Measurements from ENCODE around the gene GPATCH1.

Gene GPATCH1

GRCh38 chr19:33167438-33167837 lies 86.5 kb downstream of the GPATCH1 start:
- Histone ChIP-seq H3K27me3 (no peaks in the 10 kb centered on the region), H3K4me3 (ENCODE audit: low read depth in 1 of 2, low read length in 1 of 2) (no peak overlapping the region), H3K27ac (no peak overlapping the region), H3K4me1 (ENCODE audit: control insufficient read depth in 1 of 2, insufficient read depth in 1 of 2, low read depth in 1 of 2, low read length in 1 of 2) (peaks cover 6 to 10% of the 10 kb centered on the region in 2 experiments), H3K9me3 (no peaks in the 10 kb centered on the region), H3K36me3 (no peaks in the 10 kb centered on the region)
- no peak for TF ChIP-seq CTCF (IDR thresholded peaks at IDR 0.05)

- no peaks in the 10 kb centered on the region for H3K36me3 ChIP-seq
- no peak overlapping the region for H3K27ac ChIP-seq
- no peak for TF ChIP-seq CTCF (IDR thresholded peaks at IDR 0.05)
- peaks cover 15 to 21% of the 10 kb centered on the region in 2 experiments for H3K4me1 ChIP-seq (ENCODE audit: control insufficient read depth in 1 of 2, insufficient read depth in 1 of 2, low read depth in 1 of 2, low read length in 1 of 2)
- H3K4me3 ChIP-seq (ENCODE audit: low read depth in 1 of 2, low read length in 1 of 2) = no peak overlapping the region
- no peaks in the 10 kb centered on the region for H3K9me3 ChIP-seq
- no peaks in the 10 kb centered on the region for H3K27me3 ChIP-seq
Measured at GRCh38 chr19:33168528-33168927, 87.5 kb downstream of the GPATCH1 start.

GRCh38 chr19:33171222-33171795 lies 90.3 kb downstream of the GPATCH1 start:
- Histone ChIP-seq H3K9me3 (no peaks in the 10 kb centered on the region), H3K27me3 (no peaks in the 10 kb centered on the region), H3K27ac (no peak overlapping the region), H3K36me3 (no peaks in the 10 kb centered on the region), H3K4me1 (ENCODE audit: control insufficient read depth in 1 of 2, insufficient read depth in 1 of 2, low read depth in 1 of 2, low read length in 1 of 2) (peaks cover 38 to 43% of the 10 kb centered on the region in 2 experiments), H3K4me3 (ENCODE audit: low read depth in 1 of 2, low read length in 1 of 2) (no peak overlapping the region)
- TF ChIP-seq CTCF (IDR thresholded peaks at IDR 0.05) = no peak

- peaks cover 38 to 46% of the 10 kb centered on the region in 2 experiments for H3K4me1 ChIP-seq (ENCODE audit: control insufficient read depth in 1 of 2, insufficient read depth in 1 of 2, low read depth in 1 of 2, low read length in 1 of 2)
- no peaks in the 10 kb centered on the region for H3K9me3 ChIP-seq
- H3K36me3 ChIP-seq = no peaks in the 10 kb centered on the region
- H3K4me3 ChIP-seq (ENCODE audit: low read depth in 1 of 2, low read length in 1 of 2) = no peak overlapping the region
- no peak for TF ChIP-seq CTCF (IDR thresholded peaks at IDR 0.05)
- no peaks in the 10 kb centered on the region for H3K27me3 ChIP-seq
- peak overlapping the region; percentile 78 for H3K27ac ChIP-seq
Measured at GRCh38 chr19:33171916-33172359, 91.0 kb downstream of the GPATCH1 start.

- Histone ChIP-seq H3K27me3 (no peaks in the 10 kb centered on the region), H3K9me3 (no peaks in the 10 kb centered on the region), H3K36me3 (no peaks in the 10 kb centered on the region), H3K27ac (peak overlapping the region; percentile 78), H3K4me3 (ENCODE audit: low read depth in 1 of 2, low read length in 1 of 2) (no peak overlapping the region), H3K4me1 (ENCODE audit: control insufficient read depth in 1 of 2, insufficient read depth in 1 of 2, low read depth in 1 of 2, low read length in 1 of 2) (peaks cover 55 to 68% of the 10 kb centered on the region in 2 experiments)
- no peak for TF ChIP-seq CTCF (IDR thresholded peaks at IDR 0.05)
Measured at GRCh38 chr19:33174186-33174585, 93.2 kb downstream of the GPATCH1 start.
